Thyroid gland (tissue), 4 donors: ENCODE results near the gene OSBPL8. TPM values are rescaled to one million over a fixed set of nuclear protein-coding genes. Genes with fewer than 3 reads are reported as not detected.
"Not testable (repeated sequence)": the region's sequence is repeated elsewhere in the genome, so short reads cannot be mapped to it uniquely, and the experiment has no call there.

Source experiments
- DNase-seq, 2 donors: peaks; one replicate each; pipeline ENCODE4 v3.0.0-alpha.2; 2019
- H3K27ac ChIP-seq, 3 donors: fragments of 200-600 bp; sonication (generic); 1 replicate in 2 of 3; 2 replicates in 1 of 3; pipeline ENCODE4 v1.5.1; 2016 to 2019; ENCODE audit warnings: mild to moderate bottlenecking in 1 of 3, moderate library complexity in 1 of 3
- H3K27me3 ChIP-seq: fragments of 200-600 bp; sonication (generic); one replicate; pipeline ENCODE4 v1.5.1; 2019
- H3K36me3 ChIP-seq, 2 donors: fragments of 200-600 bp; sonication (generic); one replicate each; pipeline ENCODE4 v1.5.1; 2016 to 2019
- H3K4me1 ChIP-seq, 2 donors: fragments of 200-600 bp; sonication (generic); one replicate each; pipeline ENCODE4 v1.5.1; 2017 to 2019
- H3K4me3 ChIP-seq, 3 donors: fragments of 200-600 bp; sonication (generic); replicated peaks in 1 of 3; 1 replicate in 2 of 3; 2 replicates in 1 of 3; pipeline ENCODE4 v1.5.1; 2016; ENCODE audit warnings: mild to moderate bottlenecking in 1 of 3
- H3K9me3 ChIP-seq: fragments of 200-600 bp; sonication (generic); one replicate; pipeline ENCODE4 v1.5.1; 2017
- POLR2A ChIP-seq, 2 donors: fragments of 450-650 bp; IDR thresholded peaks; one replicate each; pipeline ENCODE4 v1.6.1; 2017; ENCODE audit warnings: antibody characterized with exemption in 2 of 2, mild to moderate bottlenecking in 2 of 2, moderate library complexity in 1 of 2
- WGBS, 2 donors: methylation state at CpG; one replicate each; pipeline ENCODE4 v1.1.5; 2017; 5-methylcytosine and 5-hydroxymethylcytosine counted together
- intact Hi-C: fragments of 100-400 bp; cut with DNase I; formaldehyde crosslinking; loops from one replicate; pipeline ENCODE4 v1.15.1; 2023
- total RNA-seq, 4 donors: library from RNA; depleted of rRNA; stranded (reverse); fragments of >200 nt; gene quantifications; one replicate each; pipeline ENCODE4 v1.2.3, GENCODE V29; 2016
- TF ChIP-seq, protein P1 (sequence below), 6 experiments: fragments of 200-600 bp in 3 of 6; fragments of 450-650 bp in 3 of 6; sonication (generic) in 3 of 6; IDR thresholded peaks; one replicate each; pipeline ENCODE4 v1.5.1; 2016 to 2019; ENCODE audit warnings: antibody characterized with exemption in 6 of 6, mild to moderate bottlenecking in 2 of 6, inconsistent platforms in 1 of 6, moderate library complexity in 1 of 6

OSBPL8 gene
- total RNA-seq, 4 donors from 2014 or later: 69.8 to 112 (median 77.6) TPM

DNA sequence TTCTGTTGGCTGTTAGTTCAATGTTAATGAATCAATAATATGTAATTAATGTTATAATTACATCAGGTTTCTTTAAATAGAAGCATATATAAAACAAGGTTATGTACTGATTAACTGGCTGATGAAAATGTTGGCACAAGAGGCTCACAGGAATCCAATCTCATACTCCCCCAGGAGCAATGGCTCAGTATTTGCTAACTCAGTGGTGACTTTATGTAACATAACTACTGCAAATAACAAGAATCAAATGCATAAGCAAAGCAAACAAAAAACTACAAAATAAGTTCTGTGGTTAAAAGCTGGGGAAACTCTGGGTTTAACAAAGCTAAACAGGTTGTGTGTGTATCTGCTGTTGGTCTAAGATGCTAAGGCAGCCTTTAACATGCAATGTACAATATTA is 183.6 kb downstream of the OSBPL8 start:
- H3K4me3 ChIP-seq: no peak overlapping the region
- peaks cover 8 to 12% of the 10 kb centered on the region in 2 donors for H3K36me3 ChIP-seq
- intact Hi-C loops: no loop called here
- DNase-seq: no peak
- no peak overlapping the region for H3K27ac ChIP-seq
- TF ChIP-seq, protein P1, sequence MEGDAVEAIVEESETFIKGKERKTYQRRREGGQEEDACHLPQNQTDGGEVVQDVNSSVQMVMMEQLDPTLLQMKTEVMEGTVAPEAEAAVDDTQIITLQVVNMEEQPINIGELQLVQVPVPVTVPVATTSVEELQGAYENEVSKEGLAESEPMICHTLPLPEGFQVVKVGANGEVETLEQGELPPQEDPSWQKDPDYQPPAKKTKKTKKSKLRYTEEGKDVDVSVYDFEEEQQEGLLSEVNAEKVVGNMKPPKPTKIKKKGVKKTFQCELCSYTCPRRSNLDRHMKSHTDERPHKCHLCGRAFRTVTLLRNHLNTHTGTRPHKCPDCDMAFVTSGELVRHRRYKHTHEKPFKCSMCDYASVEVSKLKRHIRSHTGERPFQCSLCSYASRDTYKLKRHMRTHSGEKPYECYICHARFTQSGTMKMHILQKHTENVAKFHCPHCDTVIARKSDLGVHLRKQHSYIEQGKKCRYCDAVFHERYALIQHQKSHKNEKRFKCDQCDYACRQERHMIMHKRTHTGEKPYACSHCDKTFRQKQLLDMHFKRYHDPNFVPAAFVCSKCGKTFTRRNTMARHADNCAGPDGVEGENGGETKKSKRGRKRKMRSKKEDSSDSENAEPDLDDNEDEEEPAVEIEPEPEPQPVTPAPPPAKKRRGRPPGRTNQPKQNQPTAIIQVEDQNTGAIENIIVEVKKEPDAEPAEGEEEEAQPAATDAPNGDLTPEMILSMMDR (IDR thresholded peaks at IDR 0.05): no peak
- no peaks in the 10 kb centered on the region for H3K9me3 ChIP-seq
- no peaks in the 10 kb centered on the region for H3K4me1 ChIP-seq
- H3K27me3 ChIP-seq: no peaks in the 10 kb centered on the region

DNA sequence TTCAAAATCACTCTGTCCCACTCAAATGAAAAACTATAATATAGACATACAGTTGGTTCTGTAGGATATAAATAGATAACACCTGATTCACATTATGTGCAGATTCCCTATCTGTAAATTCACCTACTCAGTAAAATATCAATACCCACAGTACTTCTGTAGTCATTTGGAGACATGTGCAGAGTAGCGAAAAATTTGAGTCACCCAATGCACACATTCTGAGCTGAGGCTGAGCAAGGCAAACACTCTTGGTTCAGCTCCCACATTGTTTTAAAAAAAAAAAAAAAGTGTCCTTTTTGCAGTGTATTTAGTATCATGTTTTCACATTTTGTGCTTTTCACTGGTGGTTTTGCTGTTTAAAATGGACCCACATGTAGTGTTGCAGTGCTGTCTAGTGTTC is 184.1 kb downstream of the OSBPL8 start:
- Histone ChIP-seq H3K36me3 (peaks cover 8 to 12% of the 10 kb centered on the region in 2 donors), H3K9me3 (no peaks in the 10 kb centered on the region), H3K4me1 (no peaks in the 10 kb centered on the region), H3K4me3 (no peak overlapping the region), H3K27ac (no peak overlapping the region), H3K27me3 (no peaks in the 10 kb centered on the region)
- 96 to 100% methylated on average over 1 of the region's 1 CpG for WGBS, 2 donors
- intact Hi-C loops: no loop called here
- DNase-seq: no peak
- no peak for TF ChIP-seq POLR2A (IDR thresholded peaks at IDR 0.05)
- TF ChIP-seq, protein P1 (IDR thresholded peaks at IDR 0.05): no peak

DNA sequence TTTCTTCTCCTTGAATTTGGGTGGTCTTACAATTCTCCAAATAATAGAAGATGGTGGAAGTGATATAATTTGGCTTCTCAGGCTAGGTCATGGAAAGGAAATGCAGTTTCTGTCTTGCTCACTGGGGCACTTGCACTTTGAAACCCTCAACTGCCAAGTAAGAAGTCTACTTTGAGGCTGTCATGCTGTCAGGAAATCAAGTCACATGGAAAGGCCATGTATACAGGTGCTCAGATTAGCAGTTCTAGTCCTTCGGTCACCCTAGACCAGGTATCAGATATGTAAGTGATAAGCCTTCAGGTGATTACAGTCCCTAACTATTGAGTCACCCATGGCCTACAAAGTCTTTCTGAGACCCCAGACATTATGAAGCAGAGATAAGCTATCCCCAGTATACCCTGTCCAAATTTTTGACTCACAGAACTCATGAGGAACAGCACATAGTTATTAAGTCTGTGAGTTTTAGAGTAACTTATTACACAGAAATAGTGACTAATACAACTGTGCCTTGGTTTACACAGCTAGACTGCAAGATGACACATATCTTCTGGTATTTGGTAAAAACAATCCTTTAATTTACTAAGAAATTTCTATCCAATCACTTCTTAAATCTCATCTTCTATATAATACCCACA is 185.1 kb downstream of the OSBPL8 start:
- WGBS, 2 donors: 94 to 100% methylated on average over 1 of the region's 1 CpG
- TF ChIP-seq, protein P1 (IDR thresholded peaks at IDR 0.05): no peak
- no peak for TF ChIP-seq POLR2A (IDR thresholded peaks at IDR 0.05)
- intact Hi-C loops: no loop called here
- H3K36me3 ChIP-seq: peaks cover 8 to 12% of the 10 kb centered on the region in 2 donors
- H3K27me3 ChIP-seq: no peaks in the 10 kb centered on the region
- no peaks in the 10 kb centered on the region for H3K9me3 ChIP-seq
- no peak for DNase-seq
- no peak overlapping the region for H3K4me3 ChIP-seq
- no peaks in the 10 kb centered on the region for H3K4me1 ChIP-seq
- H3K27ac ChIP-seq: no peak overlapping the region

DNA sequence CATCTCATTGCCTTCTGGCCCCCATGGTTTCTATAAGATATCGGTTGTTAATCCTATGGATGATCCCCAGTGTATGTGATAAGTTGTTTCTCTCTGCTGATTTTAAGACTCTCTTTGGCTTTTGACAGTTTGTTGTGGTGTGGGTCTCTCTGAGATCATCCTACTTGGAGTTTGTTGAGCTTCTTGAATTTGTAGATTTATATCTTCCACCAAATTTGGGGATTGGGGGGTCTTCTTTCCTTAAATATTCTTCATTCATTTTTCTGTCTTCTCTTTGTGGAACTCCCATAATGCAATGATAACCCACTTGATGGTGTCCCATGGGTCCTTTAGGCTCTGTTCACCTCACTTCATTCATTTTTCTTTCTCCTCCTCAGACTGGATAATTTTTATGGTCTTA is 191.3 kb downstream of the OSBPL8 start:
- no peak overlapping the region for H3K4me3 ChIP-seq
- no peaks in the 10 kb centered on the region for H3K9me3 ChIP-seq
- intact Hi-C loops: no loop called here
- H3K27me3 ChIP-seq: no peaks in the 10 kb centered on the region
- 100% methylated on average over 1 of the region's 1 CpG for WGBS, 2 donors
- H3K4me1 ChIP-seq: no peaks in the 10 kb centered on the region
- H3K36me3 ChIP-seq: peaks cover 9 to 13% of the 10 kb centered on the region in 2 donors
- DNase-seq: no peak
- no peak overlapping the region for H3K27ac ChIP-seq
- TF ChIP-seq, protein P1 (IDR thresholded peaks at IDR 0.05): no peak
- TF ChIP-seq POLR2A (IDR thresholded peaks at IDR 0.05): no peak

DNA sequence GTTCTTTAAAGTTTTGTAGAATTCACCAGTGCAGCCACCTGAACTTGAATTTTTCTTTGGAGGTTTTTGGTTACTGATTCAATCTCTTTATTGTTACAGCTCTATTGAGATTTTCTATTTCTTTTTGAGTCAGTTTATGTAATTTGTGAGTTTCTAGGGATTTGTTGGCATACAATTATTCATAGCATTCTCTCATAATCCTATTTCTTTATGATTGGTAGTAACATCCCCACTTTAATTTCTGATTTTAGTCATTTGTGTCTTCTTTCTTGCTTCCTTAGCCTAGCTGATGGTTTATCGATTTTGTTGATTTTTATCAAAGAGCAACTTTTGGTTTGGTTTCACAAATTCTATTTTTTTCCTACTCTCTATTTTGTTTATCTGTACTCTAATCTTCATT is 193.4 kb downstream of the OSBPL8 start:
- no peaks in the 10 kb centered on the region for H3K27me3 ChIP-seq
- H3K4me1 ChIP-seq: no peaks in the 10 kb centered on the region
- peaks cover 9 to 13% of the 10 kb centered on the region in 2 donors for H3K36me3 ChIP-seq
- intact Hi-C loops: no loop called here
- 96 to 100% methylated on average over 1 of the region's 1 CpG for WGBS, 2 donors
- DNase-seq: no peak
- no peak overlapping the region for H3K4me3 ChIP-seq
- no peaks in the 10 kb centered on the region for H3K9me3 ChIP-seq
- no peak for TF ChIP-seq POLR2A (IDR thresholded peaks at IDR 0.05)
- TF ChIP-seq, protein P1 (IDR thresholded peaks at IDR 0.05): no peak
- H3K27ac ChIP-seq: no peak overlapping the region

DNA sequence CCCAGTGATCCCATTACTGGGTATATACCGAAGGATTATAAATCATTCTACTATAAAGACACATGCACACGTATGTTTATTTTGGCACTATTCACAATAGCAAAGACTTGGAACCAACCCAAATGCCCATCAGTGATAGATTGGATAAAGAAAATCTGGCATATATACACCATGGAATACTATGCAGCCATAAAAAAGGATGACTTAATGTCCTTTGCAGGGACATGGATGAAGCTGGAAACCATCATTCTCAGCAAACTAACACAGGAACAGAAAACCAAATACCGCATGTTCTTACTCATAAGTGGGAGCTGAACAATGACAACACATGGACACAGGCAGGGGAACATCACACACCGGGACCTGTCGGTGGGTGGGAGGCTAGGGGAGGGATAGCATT is 195.4 kb downstream of the OSBPL8 start:
- peaks cover 9 to 10% of the 10 kb centered on the region in 2 donors for H3K36me3 ChIP-seq
- intact Hi-C loops: not testable (repeated sequence)

More for the DNA sequence above, 195.4 kb downstream of the OSBPL8 start:
- not testable (repeated sequence) for H3K9me3 ChIP-seq, H3K27me3 ChIP-seq, H3K4me1 ChIP-seq, H3K4me3 ChIP-seq, H3K27ac ChIP-seq, DNase-seq
- WGBS, 2 donors: 93 to 95% methylated on average over 5 of the region's 5 CpGs
